IMR-90 (cell line): Measurements from ENCODE around the gene NTMT1. TPM values are rescaled to one million over a fixed set of nuclear protein-coding genes. Genes with fewer than 3 reads are reported as not detected.

ENCODE experiments used
- ATAC-seq: fragments of 200-7000 bp; cut with Tn5 transposase; 2 replicates; pipeline ENCODE4 v1.9.1; 2020; ENCODE audit warnings: low read depth, mild to moderate bottlenecking, moderate library complexity
- BruUV-seq: library from RNA; stranded (reverse); fragments of 400-500 nt; replicated peaks from 2 replicates; lab custom pipeline; 2021; lab: Mats Ljungman, UMichigan
- CTCF ChIA-PET: fragments of 300-600 bp; formaldehyde crosslinking; extraction: SDS; loops from one replicate; lab custom pipeline; 2021; ENCODE audit warnings: antibody characterized with exemption; lab: Yijun Ruan, JAX
- POLR2A ChIA-PET: fragments of 300-600 bp; sonication (Branson Sonifier 250); formaldehyde crosslinking; loops from one replicate; lab custom pipeline; 2022; ENCODE audit warnings: antibody characterized with exemption; ENCODE audit not compliant: unreplicated experiment; lab: Charles Lee
- DNase-seq: peaks from one replicate; pipeline ENCODE4 v3.0.0; 2013
- H2AFZ ChIP-seq: replicated peaks from 2 replicates; pipeline ENCODE3; 2013; ENCODE audit warnings: low read length, mild to moderate bottlenecking; ENCODE audit not compliant: poor library complexity
- H2AK5ac ChIP-seq: 2 replicates; pipeline ENCODE4 v1.6.1; 2013; ENCODE audit warnings: low read depth, low read length, inconsistent platforms
- H2AK9ac ChIP-seq: replicated peaks from 2 replicates; pipeline ENCODE3; 2013; ENCODE audit warnings: mild to moderate bottlenecking, low read depth, low read length, moderate library complexity; ENCODE audit not compliant: poor library complexity
- H2BK120ac ChIP-seq: 2 replicates; pipeline ENCODE4 v1.6.1; 2013; ENCODE audit warnings: low read depth, low read length, inconsistent platforms
- H2BK15ac ChIP-seq: 3 replicates; pipeline ENCODE4 v1.6.1; 2013; ENCODE audit warnings: low read depth, low read length, inconsistent platforms
- H2BK20ac ChIP-seq: 2 replicates; pipeline ENCODE4 v1.6.1; 2013; ENCODE audit warnings: low read depth, mild to moderate bottlenecking, inconsistent platforms, low read length, moderate library complexity
- H2BK5ac ChIP-seq: 2 replicates; pipeline ENCODE4 v1.6.1; 2013; ENCODE audit warnings: mild to moderate bottlenecking, low read depth, low read length, inconsistent platforms; ENCODE audit not compliant: poor library complexity, severe bottlenecking
- H3K14ac ChIP-seq: replicated peaks from 2 replicates; pipeline ENCODE4 v1.6.1; 2013; ENCODE audit warnings: low read depth, low read length, inconsistent platforms
- H3K18ac ChIP-seq: 2 replicates; pipeline ENCODE4 v1.6.1; 2013; ENCODE audit warnings: low read depth, low read length, control low read depth
- H3K23ac ChIP-seq: 2 replicates; pipeline ENCODE4 v1.6.1; 2013; ENCODE audit warnings: low read depth, low read length, inconsistent platforms
- H3K27ac ChIP-seq: 2 replicates; pipeline ENCODE4 v1.5.1; 2013; ENCODE audit warnings: mild to moderate bottlenecking, control low read depth, low read length; ENCODE audit not compliant: insufficient read depth
- H3K27me3 ChIP-seq: 2 replicates; pipeline ENCODE4 v1.6.1; 2013; ENCODE audit warnings: low read length; ENCODE audit not compliant: control insufficient read depth, insufficient read depth
- H3K36me3 ChIP-seq: 2 replicates; pipeline ENCODE4 v1.6.1; 2013; ENCODE audit warnings: low read length, mixed read lengths; ENCODE audit not compliant: control insufficient read depth, insufficient read depth
- H3K4ac ChIP-seq: 2 replicates; pipeline ENCODE4 v1.6.1; 2013; ENCODE audit warnings: low read depth, low read length, inconsistent platforms
- H3K4me1 ChIP-seq: 2 replicates; pipeline ENCODE4 v1.6.1; 2013; ENCODE audit warnings: low read length, mixed read lengths; ENCODE audit not compliant: control insufficient read depth, insufficient read depth
- H3K4me2 ChIP-seq: 2 replicates; pipeline ENCODE4 v1.6.1; 2013; ENCODE audit warnings: low read depth, mild to moderate bottlenecking, control low read depth, low read length, moderate library complexity
- H3K4me3 ChIP-seq: 2 replicates; pipeline ENCODE4 v1.5.1; 2013; ENCODE audit warnings: low read depth, mild to moderate bottlenecking, control low read depth, low read length, moderate library complexity; ENCODE audit not compliant: insufficient read depth
- H3K56ac ChIP-seq: 2 replicates; pipeline ENCODE4 v1.6.1; 2013; ENCODE audit warnings: low read length, inconsistent platforms; ENCODE audit not compliant: insufficient read depth; ENCODE audit errors: extremely low read depth
- H3K79me1 ChIP-seq, 2 experiments: 2 replicates each; pipeline ENCODE4 v1.6.1; 2013; ENCODE audit warnings: low read length in 2 of 2, inconsistent platforms in 1 of 2, low read depth in 1 of 2
- H3K9ac ChIP-seq: 2 replicates; pipeline ENCODE4 v1.6.1; 2013; ENCODE audit warnings: low read depth, low read length, control low read depth
- H3K9me1 ChIP-seq: 2 replicates; pipeline ENCODE4 v1.6.1; 2013; ENCODE audit warnings: low read length, inconsistent platforms; ENCODE audit not compliant: insufficient read depth
- H3K9me3 ChIP-seq: 2 replicates; pipeline ENCODE4 v1.6.1; 2013; ENCODE audit warnings: low read length; ENCODE audit not compliant: control insufficient read depth, insufficient read depth
- H4K20me1 ChIP-seq: 2 replicates; pipeline ENCODE4 v1.6.1; 2013; ENCODE audit warnings: low read length, inconsistent platforms; ENCODE audit not compliant: insufficient read depth
- H4K5ac ChIP-seq: 2 replicates; pipeline ENCODE4 v1.6.1; 2013; ENCODE audit warnings: mild to moderate bottlenecking, low read depth, low read length, control low read depth
- H4K8ac ChIP-seq, 2 experiments: 2 replicates each; pipeline ENCODE4 v1.6.1; 2013; ENCODE audit warnings: low read depth in 2 of 2, low read length in 2 of 2, control low read depth in 1 of 2, inconsistent platforms in 1 of 2
- H4K91ac ChIP-seq: 2 replicates; pipeline ENCODE4 v1.6.1; 2013; ENCODE audit warnings: low read depth, low read length, inconsistent platforms; ENCODE audit not compliant: insufficient read depth
- BHLHE40 ChIP-seq: fragments of 150-350 bp; IDR thresholded peaks from 2 replicates; pipeline ENCODE4 v1.6.1; 2016; ENCODE audit warnings: mild to moderate bottlenecking, low read depth, low read length
- CEBPB ChIP-seq: IDR thresholded peaks from 2 replicates; pipeline ENCODE4 v1.6.1; 2012; ENCODE audit warnings: low read depth, low read length, improper control_type of control experiment
- CHD1 ChIP-seq: IDR thresholded peaks from 2 replicates; pipeline ENCODE4 v1.6.1; 2012; ENCODE audit warnings: low read depth, low read length, improper control_type of control experiment
- MAFK ChIP-seq: IDR thresholded peaks from 2 replicates; pipeline ENCODE4 v1.6.1; 2012; ENCODE audit warnings: low read depth, low read length, improper control_type of control experiment
- MAZ ChIP-seq: IDR thresholded peaks from 2 replicates; pipeline ENCODE4 v1.6.1; 2012; ENCODE audit warnings: low read depth, mild to moderate bottlenecking, low read length, improper control_type of control experiment, moderate library complexity, borderline replicate concordance
- NFE2L2 ChIP-seq: fragments of 150-350 bp; IDR thresholded peaks from 2 replicates; pipeline ENCODE4 v1.6.1; 2016; ENCODE audit warnings: low read depth, mild to moderate bottlenecking, low read length
- POLR2A ChIP-seq: IDR thresholded peaks from 2 replicates; pipeline ENCODE4 v1.6.1; 2012; ENCODE audit warnings: mild to moderate bottlenecking, low read depth, low read length
- RAD21 ChIP-seq: IDR thresholded peaks from 2 replicates; pipeline ENCODE4 v1.6.1; 2012; ENCODE audit warnings: low read length, improper control_type of control experiment
- RCOR1 ChIP-seq: IDR thresholded peaks from 2 replicates; pipeline ENCODE4 v1.6.1; 2012; ENCODE audit warnings: mild to moderate bottlenecking, low read length, improper control_type of control experiment; ENCODE audit not compliant: insufficient replicate concordance
- RFX5 ChIP-seq: IDR thresholded peaks from 2 replicates; pipeline ENCODE4 v1.8.0; 2012; ENCODE audit warnings: low read depth, mild to moderate bottlenecking, low read length, moderate library complexity
- SMC3 ChIP-seq: fragments of 150-350 bp; IDR thresholded peaks from 2 replicates; pipeline ENCODE4 v1.6.1; 2016; ENCODE audit warnings: low read depth, mild to moderate bottlenecking, antibody characterized with exemption, low read length, moderate library complexity
- WGBS, 2 experiments: methylation state at CpG; one replicate each; pipeline versions ENCODE4 v1.1.5 to v1.1.7; 2013; ENCODE audit warnings: missing lambda C conversion rate in 2 of 2; ENCODE audit not compliant: insufficient read length in 1 of 2; ENCODE audit errors: extremely low coverage in 2 of 2; 5-methylcytosine and 5-hydroxymethylcytosine counted together
- dilution Hi-C: fragments of 300-500 bp; cut with HindIII; formaldehyde crosslinking; loops from one replicate; pipeline ENCODE4 v1.14.3; 2018; ENCODE audit warnings: low sequenced_read_pairs; ENCODE audit not compliant: unreplicated experiment
- in situ Hi-C: fragments of 300-500 bp; cut with MboI; formaldehyde crosslinking; loops from 3 replicates; pipeline ENCODE4 v1.14.3; 2019; ENCODE audit warnings: low sequenced_read_pairs, inconsistent platforms, mixed read lengths
- intact Hi-C: fragments of 100-400 bp; cut with micrococcal nuclease; formaldehyde crosslinking; loops from 2 replicates; pipeline ENCODE4 v1.10.0; 2022
- polyA plus RNA-seq, 3 experiments: library from polyadenylated mRNA; depleted of rRNA; stranded (reverse); fragments of >200 nt; gene quantifications; 2 replicates each; pipeline ENCODE4 v1.2.3, GENCODE V29; 2012; ENCODE audit warnings: low replicate concordance in 1 of 3
- total RNA-seq: library from RNA; depleted of rRNA; stranded (reverse); fragments of >200 nt; gene quantifications from 2 replicates; pipeline ENCODE4 v1.2.3, GENCODE V29; 2012
- TF ChIP-seq, protein P1 (sequence below): fragments of 150-350 bp; IDR thresholded peaks from 2 replicates; pipeline ENCODE4 v1.6.1; 2017; ENCODE audit warnings: mild to moderate bottlenecking, antibody characterized with exemption, low read length, low read depth
- TF ChIP-seq, protein P2 (sequence below): fragments of 150-350 bp; IDR thresholded peaks from 2 replicates; pipeline ENCODE4 v1.6.1; 2016; ENCODE audit warnings: low read depth, mild to moderate bottlenecking, low read length, moderate library complexity, borderline replicate concordance

Gene NTMT1
- total and polyA plus RNA-seq, 2 of the 4 experiments (the other 2 are of a cell fraction): 68.1 to 88.1 TPM

DNA sequence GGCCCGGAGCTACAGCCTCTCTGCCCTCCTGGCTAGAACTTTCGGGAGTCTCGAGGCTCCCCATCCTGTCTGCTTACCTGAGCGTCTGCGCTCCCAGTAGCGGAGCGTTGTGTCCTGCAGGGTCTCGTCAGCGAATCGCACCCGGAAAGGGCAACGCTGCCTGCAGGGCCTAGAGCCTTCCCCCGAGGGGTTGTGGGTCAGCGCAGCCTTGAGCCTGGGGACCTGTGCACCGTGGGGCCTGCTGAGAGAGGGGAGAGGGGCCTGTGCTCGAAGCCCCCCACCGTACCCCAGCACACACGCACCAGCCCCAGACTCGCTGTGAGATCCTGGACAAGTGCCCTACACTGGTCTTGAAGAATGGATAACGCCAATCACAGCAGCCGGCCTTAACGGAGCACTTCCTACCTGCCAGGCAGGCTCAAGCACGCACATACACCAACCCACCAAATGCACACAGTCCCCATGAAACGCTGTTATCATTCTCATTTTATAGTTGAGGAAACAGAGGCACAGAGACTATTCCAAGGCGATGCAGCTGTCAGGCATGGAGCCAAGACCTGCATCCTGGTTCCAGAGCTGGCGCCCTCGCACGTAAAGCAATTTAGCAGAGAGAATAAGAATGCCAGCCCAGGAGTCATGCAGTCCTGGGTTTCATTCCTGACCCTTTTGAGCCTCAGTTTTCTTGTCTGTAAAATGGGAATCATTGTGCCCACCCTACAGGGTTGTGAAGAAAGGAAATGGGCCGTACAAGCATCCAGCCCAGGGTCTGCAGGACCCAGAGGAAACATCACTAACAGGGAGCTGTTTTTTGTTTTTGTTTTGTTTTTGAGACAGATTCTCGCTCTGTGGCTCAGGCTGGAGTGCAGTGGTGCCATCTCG lies 10.3 kb upstream of the NTMT1 start (continued):
- no peak for TF ChIP-seq MAFK
- TF ChIP-seq BHLHE40: no peak

DNA sequence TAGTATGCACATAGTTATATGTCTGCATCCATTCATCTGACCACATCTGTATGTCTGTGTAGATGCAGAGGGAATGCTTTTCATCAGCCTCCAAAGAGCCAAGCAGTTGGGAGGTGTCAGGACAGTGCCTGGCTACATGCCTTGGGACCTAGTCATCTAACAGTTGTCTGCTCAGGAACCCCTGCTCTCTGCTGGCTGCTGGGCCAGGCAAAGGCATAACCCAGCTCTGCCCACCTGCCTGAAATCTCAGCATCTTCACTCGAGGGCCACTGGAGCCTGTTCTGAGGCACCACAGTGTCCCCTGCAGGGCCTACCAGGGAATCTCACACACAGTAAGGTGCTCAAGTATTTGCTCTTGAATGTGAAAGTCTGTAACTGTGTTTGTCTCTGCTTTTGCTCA lies 8.8 kb upstream of the NTMT1 start:
- POLR2A ChIA-PET: no interaction called here
- TF ChIP-seq, protein P1, sequence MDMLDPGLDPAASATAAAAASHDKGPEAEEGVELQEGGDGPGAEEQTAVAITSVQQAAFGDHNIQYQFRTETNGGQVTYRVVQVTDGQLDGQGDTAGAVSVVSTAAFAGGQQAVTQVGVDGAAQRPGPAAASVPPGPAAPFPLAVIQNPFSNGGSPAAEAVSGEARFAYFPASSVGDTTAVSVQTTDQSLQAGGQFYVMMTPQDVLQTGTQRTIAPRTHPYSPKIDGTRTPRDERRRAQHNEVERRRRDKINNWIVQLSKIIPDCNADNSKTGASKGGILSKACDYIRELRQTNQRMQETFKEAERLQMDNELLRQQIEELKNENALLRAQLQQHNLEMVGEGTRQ: no peak
- TF ChIP-seq CHD1 (no peak), CEBPB (no peak), MAFK (no peak), SMC3 (peak; percentile 51; the same call in 1 of the 2 replicates), RCOR1 (peak; percentile 65), POLR2A (no peak), NFE2L2 (no peak), RAD21 (peak; percentile 68), BHLHE40 (peak; percentile 16; the same call in 1 of the 2 replicates), RFX5 (no peak), MAZ (0 out of 2 replicates have a peak, but pooled peaks have one; percentile 34)
- TF ChIP-seq, protein P2, sequence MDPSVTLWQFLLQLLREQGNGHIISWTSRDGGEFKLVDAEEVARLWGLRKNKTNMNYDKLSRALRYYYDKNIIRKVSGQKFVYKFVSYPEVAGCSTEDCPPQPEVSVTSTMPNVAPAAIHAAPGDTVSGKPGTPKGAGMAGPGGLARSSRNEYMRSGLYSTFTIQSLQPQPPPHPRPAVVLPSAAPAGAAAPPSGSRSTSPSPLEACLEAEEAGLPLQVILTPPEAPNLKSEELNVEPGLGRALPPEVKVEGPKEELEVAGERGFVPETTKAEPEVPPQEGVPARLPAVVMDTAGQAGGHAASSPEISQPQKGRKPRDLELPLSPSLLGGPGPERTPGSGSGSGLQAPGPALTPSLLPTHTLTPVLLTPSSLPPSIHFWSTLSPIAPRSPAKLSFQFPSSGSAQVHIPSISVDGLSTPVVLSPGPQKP: no peak

More for the DNA sequence above, 8.8 kb upstream of the NTMT1 start:
- peaks cover 11% of the 10 kb centered on the region for H3K4me1 ChIP-seq
- no peaks in the 10 kb centered on the region for H3K9me3 ChIP-seq
- H3K18ac ChIP-seq: no peak overlapping the region
- BruUV-seq: no TSS peak
- H3K27me3 ChIP-seq: no peaks in the 10 kb centered on the region
- H4K5ac ChIP-seq: no peak overlapping the region
- dilution Hi-C loops: no loop called here
- peak overlapping the region; percentile 5; the same call in 1 of the 2 replicates for H2AK5ac ChIP-seq
- intact Hi-C loops: no loop called here
- H3K23ac ChIP-seq: no peak overlapping the region
- H3K4me3 ChIP-seq: no peak overlapping the region
- H3K36me3 ChIP-seq: no peaks in the 10 kb centered on the region
- peak overlapping the region; percentile 9 for H2BK5ac ChIP-seq
- H3K9ac ChIP-seq: no peak overlapping the region
- H3K79me1 ChIP-seq: peaks cover 13 to 18% of the 10 kb centered on the region in 2 experiments; a peak in 2 of 4 replicates
- H3K9me1 ChIP-seq: peaks cover 10% of the 10 kb centered on the region
- H3K4me2 ChIP-seq: no peak overlapping the region
- H3K27ac ChIP-seq: no peak overlapping the region; the same call in 1 of the 2 replicates
- H2BK120ac ChIP-seq: 0 out of 2 replicates have a peak overlapping the region, but pooled peaks have one; percentile 1
- H4K8ac ChIP-seq: peak overlapping the region in 1 of 2 experiments; percentile 27; a peak in 1 of 4 replicates
- peak overlapping the region; percentile 16; the same call in 1 of the 2 replicates for H2BK20ac ChIP-seq
- WGBS, 2 experiments: no CpG with 5 or more reads among the region's 1 CpG
- H3K56ac ChIP-seq: no peak overlapping the region
- H2AFZ ChIP-seq: peak overlapping the region; percentile 28
- ATAC-seq (peak; percentile 67), DNase-seq (peak; percentile 86)
- H4K20me1 ChIP-seq: no peaks in the 10 kb centered on the region
- peak overlapping the region; percentile 2; the same call in 1 of the 2 replicates for H3K14ac ChIP-seq
- H2AK9ac ChIP-seq: peak overlapping the region; percentile 18
- peak overlapping the region; percentile 13; the same call in 1 of the 2 replicates for H4K91ac ChIP-seq
- in situ Hi-C loops: loop anchor here (5.0 kb wide), 1 partner anchor 485 kb away; no protein-coding TSS in a partner anchor
- H2BK15ac ChIP-seq: no peak overlapping the region
- CTCF ChIA-PET: interaction anchor here (0.6 kb wide), 1 partner anchor 472 kb away, joined by 4 read pairs; no protein-coding TSS in a partner anchor
- peak overlapping the region; percentile 6; the same call in 1 of the 2 replicates for H3K4ac ChIP-seq
